Trophoblast cell (in vitro differentiated cells and primary cell): Measurements from ENCODE around the gene TANGO6.

Experiments used
- DNase-seq, 2 donors: peaks; one replicate each; pipeline ENCODE4 v3.0.0-alpha.2; 2016
- H2AFZ ChIP-seq: 2 replicates; pipeline ENCODE4 v1.6.1; 2013; ENCODE audit warnings: low read length, moderate library complexity, mild to moderate bottlenecking; ENCODE audit not compliant: insufficient read depth, poor library complexity
- H2AK5ac ChIP-seq: 2 replicates; pipeline ENCODE4 v1.6.1; 2013; ENCODE audit warnings: mild to moderate bottlenecking, low read length
- H2BK120ac ChIP-seq: 2 replicates; pipeline ENCODE4 v1.6.1; 2013; ENCODE audit warnings: low read length, mild to moderate bottlenecking, moderate library complexity; ENCODE audit not compliant: insufficient read depth, poor library complexity
- H2BK12ac ChIP-seq: 2 replicates; pipeline ENCODE4 v1.6.1; 2013; ENCODE audit warnings: mild to moderate bottlenecking, low read length, moderate library complexity
- H2BK5ac ChIP-seq: 2 replicates; pipeline ENCODE4 v1.6.1; 2013; ENCODE audit warnings: low read length, low read depth, moderate library complexity, mild to moderate bottlenecking; ENCODE audit not compliant: poor library complexity
- H3K14ac ChIP-seq: 2 replicates; pipeline ENCODE4 v1.6.1; 2013; ENCODE audit warnings: mild to moderate bottlenecking, low read length
- H3K18ac ChIP-seq: 2 replicates; pipeline ENCODE4 v1.6.1; 2013; ENCODE audit warnings: mild to moderate bottlenecking, low read length
- H3K23ac ChIP-seq: 2 replicates; pipeline ENCODE4 v1.6.1; 2013; ENCODE audit warnings: low read length
- H3K27ac ChIP-seq: 2 replicates; pipeline ENCODE4 v1.5.1; 2013; ENCODE audit warnings: low read depth, mild to moderate bottlenecking, inconsistent platforms, low read length, moderate library complexity
- H3K27me3 ChIP-seq: 2 replicates; pipeline ENCODE4 v1.6.1; 2013; ENCODE audit warnings: inconsistent platforms, mild to moderate bottlenecking, low read length, moderate library complexity; ENCODE audit not compliant: insufficient read depth
- H3K36me3 ChIP-seq, 2 experiments: 1 replicate in 1 of 2; 2 replicates in 1 of 2; pipeline ENCODE4 v1.6.1; 2013; ENCODE audit warnings: low read length in 2 of 2, mild to moderate bottlenecking in 2 of 2, moderate library complexity in 1 of 2; ENCODE audit not compliant: insufficient read depth in 2 of 2, control insufficient read depth in 1 of 2
- H3K4ac ChIP-seq: 2 replicates; pipeline ENCODE4 v1.6.1; 2013; ENCODE audit warnings: low read depth, mild to moderate bottlenecking, low read length, moderate library complexity
- H3K4me1 ChIP-seq, 2 experiments: 1 replicate in 1 of 2; 2 replicates in 1 of 2; pipeline ENCODE4 v1.6.1; 2013; ENCODE audit warnings: low read length in 2 of 2, mild to moderate bottlenecking in 2 of 2, moderate library complexity in 1 of 2; ENCODE audit not compliant: insufficient read depth in 2 of 2, control insufficient read depth in 1 of 2
- H3K4me2 ChIP-seq: 2 replicates; pipeline ENCODE4 v1.6.1; 2013; ENCODE audit warnings: inconsistent platforms, mild to moderate bottlenecking, low read length, moderate library complexity
- H3K4me3 ChIP-seq: 2 replicates; pipeline ENCODE4 v1.5.1; 2013; ENCODE audit warnings: mild to moderate bottlenecking, low read depth, low read length, inconsistent platforms
- H3K79me1 ChIP-seq: one replicate; pipeline ENCODE4 v1.6.1; 2013; ENCODE audit warnings: low read length
- H3K79me2 ChIP-seq: 2 replicates; pipeline ENCODE4 v1.6.1; 2013; ENCODE audit warnings: low read length, mild to moderate bottlenecking; ENCODE audit not compliant: control insufficient read depth, insufficient read depth, poor library complexity
- H3K9ac ChIP-seq: 2 replicates; pipeline ENCODE4 v1.6.1; 2013; ENCODE audit warnings: mild to moderate bottlenecking, low read length
- H3K9me3 ChIP-seq: 2 replicates; pipeline ENCODE4 v1.6.1; 2013; ENCODE audit warnings: low read depth, mild to moderate bottlenecking, control low read depth, inconsistent platforms, low read length; ENCODE audit not compliant: insufficient read depth
- H4K12ac ChIP-seq: 2 replicates; pipeline ENCODE4 v1.6.1; 2013; ENCODE audit warnings: low read depth, mild to moderate bottlenecking, low read length, moderate library complexity
- H4K8ac ChIP-seq: 2 replicates; pipeline ENCODE4 v1.6.1; 2013; ENCODE audit warnings: low read depth, mild to moderate bottlenecking, low read length, moderate library complexity
- H4K91ac ChIP-seq: one replicate; pipeline ENCODE4 v1.6.1; 2013; ENCODE audit warnings: low read depth, mild to moderate bottlenecking, low read length, moderate library complexity
- WGBS: extraction: QIAGEN DNeasy Blood & Tissue Kit; methylation state at CpG from one replicate; pipeline ENCODE4 v1.1.7; 2013; ENCODE audit warnings: missing lambda C conversion rate; ENCODE audit not compliant: insufficient read length, insufficient coverage; ENCODE audit errors: extremely low coverage; 5-methylcytosine and 5-hydroxymethylcytosine counted together

The TANGO6 gene

GRCh38 chr16:68859828-68860227, 16.5 kb downstream of the TANGO6 start:
- no peak overlapping the region for H3K23ac ChIP-seq
- H3K27ac ChIP-seq = no peak overlapping the region
- H3K36me3 ChIP-seq = no peaks in the 10 kb centered on the region
- no peak overlapping the region for H2AFZ ChIP-seq
- no peak overlapping the region for H3K9ac ChIP-seq
- H2AK5ac ChIP-seq = no peak overlapping the region
- no peak overlapping the region for H3K18ac ChIP-seq
- no peak overlapping the region for H4K8ac ChIP-seq
- no peak overlapping the region for H4K91ac ChIP-seq
- no peak for DNase-seq
- no peak overlapping the region for H3K14ac ChIP-seq
- no peak overlapping the region for H3K4ac ChIP-seq
- H4K12ac ChIP-seq = no peak overlapping the region
- H2BK5ac ChIP-seq = no peak overlapping the region
- H3K27me3 ChIP-seq = no peaks in the 10 kb centered on the region
- peaks cover 0 to 2% of the 10 kb centered on the region in 2 experiments for H3K4me1 ChIP-seq
- WGBS = no CpG with 5 or more reads among the region's 4 CpGs
- no peaks in the 10 kb centered on the region for H3K79me2 ChIP-seq
- no peaks in the 10 kb centered on the region for H3K9me3 ChIP-seq
- no peaks in the 10 kb centered on the region for H3K79me1 ChIP-seq
- H2BK120ac ChIP-seq = no peak overlapping the region
- H3K4me3 ChIP-seq = no peak overlapping the region
- no peak overlapping the region for H2BK12ac ChIP-seq
- H3K4me2 ChIP-seq = no peak overlapping the region

GRCh38 chr16:68860978-68861892, 17.9 kb downstream of the TANGO6 start:
- no CpG with 5 or more reads among the region's 15 CpGs for WGBS
- Histone ChIP-seq H2BK5ac (no peak overlapping the region), H3K14ac (no peak overlapping the region)

GRCh38 chr16:68866933-68867332, 23.6 kb downstream of the TANGO6 start:
- Histone ChIP-seq H2BK120ac (no peak overlapping the region), H3K14ac (no peak overlapping the region), H3K9me3 (no peaks in the 10 kb centered on the region), H2BK12ac (no peak overlapping the region), H3K18ac (no peak overlapping the region), H3K79me1 (no peaks in the 10 kb centered on the region), H4K12ac (no peak overlapping the region), H3K27me3 (no peaks in the 10 kb centered on the region), H3K27ac (no peak overlapping the region), H4K91ac (no peak overlapping the region), H2BK5ac (no peak overlapping the region), H4K8ac (no peak overlapping the region), H3K79me2 (no peaks in the 10 kb centered on the region), H2AK5ac (no peak overlapping the region), H3K4ac (no peak overlapping the region), H3K4me2 (no peak overlapping the region), H2AFZ (no peak overlapping the region), H3K4me1 (no peaks in the 10 kb centered on the region), H3K36me3 (no peaks in the 10 kb centered on the region), H3K23ac (no peak overlapping the region), H3K4me3 (no peak overlapping the region), H3K9ac (no peak overlapping the region)
- WGBS = no CpG with 5 or more reads among the region's 6 CpGs
- no peak for DNase-seq

More at GRCh38 chr16:68860978-68861892, 17.9 kb downstream of the TANGO6 start:
- H2AK5ac ChIP-seq = no peak overlapping the region
- H3K18ac ChIP-seq = no peak overlapping the region
- H4K91ac ChIP-seq = no peak overlapping the region
- no peak overlapping the region for H2AFZ ChIP-seq
- DNase-seq = no peak
- no peaks in the 10 kb centered on the region for H3K79me2 ChIP-seq
- no peak overlapping the region for H4K8ac ChIP-seq
- no peak overlapping the region for H2BK120ac ChIP-seq
- no peak overlapping the region for H3K23ac ChIP-seq
- H3K27me3 ChIP-seq = no peaks in the 10 kb centered on the region
- H4K12ac ChIP-seq = no peak overlapping the region
- no peaks in the 10 kb centered on the region for H3K79me1 ChIP-seq
- H3K4me3 ChIP-seq = no peak overlapping the region
- peaks cover 0 to 2% of the 10 kb centered on the region in 2 experiments for H3K4me1 ChIP-seq
- H3K36me3 ChIP-seq = no peaks in the 10 kb centered on the region
- no peak overlapping the region for H3K4ac ChIP-seq
- H3K9ac ChIP-seq = no peak overlapping the region
- H3K4me2 ChIP-seq = no peak overlapping the region
- H3K27ac ChIP-seq = no peak overlapping the region
- no peaks in the 10 kb centered on the region for H3K9me3 ChIP-seq
- H2BK12ac ChIP-seq = no peak overlapping the region

GRCh38 chr16:68869492-68870088, 26.3 kb downstream of the TANGO6 start:
- no peaks in the 10 kb centered on the region for H3K79me2 ChIP-seq
- no peak overlapping the region for H3K4me3 ChIP-seq
- no peak overlapping the region for H3K18ac ChIP-seq
- H2BK5ac ChIP-seq = no peak overlapping the region
- H3K14ac ChIP-seq = no peak overlapping the region
- H3K9me3 ChIP-seq = no peaks in the 10 kb centered on the region
- no peak overlapping the region for H2AK5ac ChIP-seq
- no peak overlapping the region for H4K12ac ChIP-seq
- WGBS = no CpG with 5 or more reads among the region's 4 CpGs
- no peaks in the 10 kb centered on the region for H3K79me1 ChIP-seq
- H4K91ac ChIP-seq = no peak overlapping the region
- no peak overlapping the region for H3K23ac ChIP-seq
- H2AFZ ChIP-seq = no peak overlapping the region
- H3K27me3 ChIP-seq = no peaks in the 10 kb centered on the region
- no peaks in the 10 kb centered on the region for H3K36me3 ChIP-seq
- DNase-seq = no peak
- H3K4ac ChIP-seq = no peak overlapping the region
- H2BK12ac ChIP-seq = no peak overlapping the region
- no peak overlapping the region for H4K8ac ChIP-seq
- H3K4me1 ChIP-seq = no peaks in the 10 kb centered on the region
- H2BK120ac ChIP-seq = no peak overlapping the region
- H3K4me2 ChIP-seq = no peak overlapping the region
- no peak overlapping the region for H3K9ac ChIP-seq
- H3K27ac ChIP-seq = no peak overlapping the region
